Activated T-cell treated with anti-CD3 and anti-CD28 coated beads, Interleukin-2, amount 50 U/mL, for 48 hours (primary cell): ENCODE measurements around the gene DAPK1.

Experiments used
- DNase-seq, 2 experiments: peaks; one replicate each; pipeline ENCODE4 v3.0.0-alpha.2; 2020

Gene DAPK1

GRCh38 chr9:87698069-87698809 lies 200.6 kb downstream of the DAPK1 start:
- DNase-seq = no peak

- DNase-seq = no peak
These were observed 202.2 kb downstream of the DAPK1 start for GRCh38 chr9:87699835-87700234.

- DNase-seq = no peak
These were observed 203.8 kb downstream of the DAPK1 start for GRCh38 chr9:87701491-87701890.

GRCh38 chr9:87701931-87702421 lies 204.3 kb downstream of the DAPK1 start:
- DNase-seq = no peak

- no peak for DNase-seq
These were observed 205.3 kb downstream of the DAPK1 start for GRCh38 chr9:87702921-87703320.

GRCh38 chr9:87703636-87704276 lies 206.1 kb downstream of the DAPK1 start:
- DNase-seq = no peak

GRCh38 chr9:87704342-87704741 lies 206.7 kb downstream of the DAPK1 start:
- DNase-seq = no peak

GRCh38 chr9:87706066-87706739 lies 208.5 kb downstream of the DAPK1 start:
- DNase-seq = no peak

GRCh38 chr9:87707805-87708506 lies 210.3 kb downstream of the DAPK1 start:
- no peak for DNase-seq

GRCh38 chr9:87708546-87708945 lies 210.9 kb downstream of the DAPK1 start:
- DNase-seq = no peak

GRCh38 chr9:87708986-87709728 lies 211.5 kb downstream of the DAPK1 start:
- no peak for DNase-seq

GRCh38 chr9:87710443-87710842 lies 212.8 kb downstream of the DAPK1 start:
- no peak for DNase-seq

- DNase-seq = no peak
These were observed 214.5 kb downstream of the DAPK1 start for GRCh38 chr9:87711857-87712800.

- DNase-seq = no peak
These were observed 215.2 kb downstream of the DAPK1 start for GRCh38 chr9:87712801-87713277.

GRCh38 chr9:87713278-87713987 lies 215.8 kb downstream of the DAPK1 start:
- peak; percentile 66 for DNase-seq

- no peak for DNase-seq
These were observed 216.3 kb downstream of the DAPK1 start for GRCh38 chr9:87713988-87714330.

- DNase-seq = no peak
These were observed 217.2 kb downstream of the DAPK1 start for GRCh38 chr9:87714819-87715218.

GRCh38 chr9:87716141-87716540 lies 218.5 kb downstream of the DAPK1 start:
- DNase-seq = no peak

GRCh38 chr9:87717456-87717855 lies 219.8 kb downstream of the DAPK1 start:
- no peak for DNase-seq

- no peak for DNase-seq
These were observed 220.6 kb downstream of the DAPK1 start for GRCh38 chr9:87718231-87718630.
